Cardiac muscle cell (in vitro differentiated cells and primary cell): Measurements from ENCODE around the gene MYOM1. TPM values are rescaled to one million over a fixed set of nuclear protein-coding genes. Genes with fewer than 3 reads are reported as not detected.

Experiments used
- DNase-seq, 2 donors: peaks; one replicate each; pipeline versions ENCODE4 v3.0.0 to v3.0.0-alpha.2; 2010 to 2017; ENCODE audit warnings: low read depth in 1 of 2, low spot score in 1 of 2
- H3K27ac ChIP-seq: fragments of 200-600 bp; sonication (generic); 2 replicates; pipeline ENCODE4 v1.5.1; 2016
- H3K27me3 ChIP-seq: fragments of 200-600 bp; sonication (generic); 2 replicates; pipeline ENCODE4 v1.6.0; 2016; ENCODE audit warnings: control low read depth
- H3K36me3 ChIP-seq: fragments of 200-600 bp; sonication (generic); 2 replicates; pipeline ENCODE4 v1.5.1; 2016; ENCODE audit warnings: control low read depth
- H3K4me1 ChIP-seq: fragments of 200-600 bp; sonication (generic); 2 replicates; pipeline ENCODE4 v1.8.1; 2017; ENCODE audit warnings: low read depth, mild to moderate bottlenecking, mixed run types
- H3K4me3 ChIP-seq: fragments of 200-600 bp; sonication (generic); 2 replicates; pipeline ENCODE4 v1.5.1; 2016; ENCODE audit warnings: mild to moderate bottlenecking
- H3K9me3 ChIP-seq: fragments of 200-600 bp; sonication (generic); 2 replicates; pipeline ENCODE4 v1.5.1; 2017; ENCODE audit warnings: low read depth, mild to moderate bottlenecking, control low read depth
- polyA plus RNA-seq: library from polyadenylated mRNA; unstranded; fragments of >200 nt; fragmentation: Nextera tagmentation; extraction: Ambion mirVana; gene quantifications from 2 replicates; pipeline ENCODE4 v1.2.1, GENCODE V29; 2016
- total RNA-seq: library from RNA; depleted of rRNA; stranded (reverse); fragments of >200 nt; gene quantifications from 2 replicates; pipeline ENCODE4 v1.2.3, GENCODE V29; 2016
- TF ChIP-seq, protein P1 (sequence below): IDR thresholded peaks from 2 replicates; pipeline ENCODE4 v1.5.1; 2012; ENCODE audit warnings: low read depth, mild to moderate bottlenecking, low read length

The MYOM1 gene
- total and polyA plus RNA-seq, 2 experiments from 2014 or later: 194 to 219 TPM

DNA sequence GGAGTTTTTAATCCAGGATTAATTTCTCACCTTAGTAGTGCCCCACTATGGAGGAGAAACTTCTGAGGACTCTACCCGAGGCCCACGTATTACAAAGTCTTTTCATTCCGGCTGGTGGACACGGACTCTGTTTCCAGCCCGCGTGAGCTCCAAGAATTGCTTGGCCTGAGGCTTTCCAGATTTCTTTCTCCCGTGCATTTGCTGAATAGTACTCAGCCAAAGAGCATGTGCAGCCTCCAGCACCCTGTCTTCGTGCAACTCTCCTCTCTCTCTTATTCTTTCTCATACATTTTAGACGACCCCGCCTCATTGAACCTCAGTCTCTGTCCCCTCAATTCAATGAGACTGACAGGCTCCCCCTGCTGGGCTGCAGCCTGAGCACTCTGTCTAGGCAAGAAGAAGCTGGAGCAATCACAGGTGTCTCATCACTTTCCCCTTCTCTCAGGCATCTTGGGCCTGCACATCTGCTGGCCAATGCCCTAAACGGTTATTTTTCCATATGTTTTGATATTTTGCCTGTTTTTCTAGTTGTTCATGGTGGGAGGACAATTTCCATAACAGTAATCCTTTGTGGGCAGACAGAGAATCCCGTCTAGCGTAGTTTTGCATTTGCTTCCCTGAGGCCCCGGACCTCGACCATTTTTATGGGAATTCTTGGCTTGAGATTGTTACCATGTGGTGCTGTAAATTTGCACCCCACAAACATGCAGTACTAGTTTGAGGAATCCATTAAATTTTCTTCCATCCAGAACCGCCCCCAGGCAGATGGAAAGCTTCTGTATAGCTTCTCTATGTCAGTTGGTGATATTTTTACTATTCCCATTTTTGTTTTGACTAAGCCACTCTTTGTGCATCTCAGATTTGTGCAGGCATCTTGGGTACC, 156.7 kb downstream of the MYOM1 start:
- Histone ChIP-seq H3K4me3 (no peak overlapping the region), H3K9me3 (no peaks in the 10 kb centered on the region), H3K4me1 (no peaks in the 10 kb centered on the region), H3K27me3 (no peaks in the 10 kb centered on the region), H3K36me3 (peaks cover 13% of the 10 kb centered on the region), H3K27ac (peak overlapping the region; percentile 9)
- DNase-seq: peak; percentile 52 to 85
- TF ChIP-seq, protein P1, sequence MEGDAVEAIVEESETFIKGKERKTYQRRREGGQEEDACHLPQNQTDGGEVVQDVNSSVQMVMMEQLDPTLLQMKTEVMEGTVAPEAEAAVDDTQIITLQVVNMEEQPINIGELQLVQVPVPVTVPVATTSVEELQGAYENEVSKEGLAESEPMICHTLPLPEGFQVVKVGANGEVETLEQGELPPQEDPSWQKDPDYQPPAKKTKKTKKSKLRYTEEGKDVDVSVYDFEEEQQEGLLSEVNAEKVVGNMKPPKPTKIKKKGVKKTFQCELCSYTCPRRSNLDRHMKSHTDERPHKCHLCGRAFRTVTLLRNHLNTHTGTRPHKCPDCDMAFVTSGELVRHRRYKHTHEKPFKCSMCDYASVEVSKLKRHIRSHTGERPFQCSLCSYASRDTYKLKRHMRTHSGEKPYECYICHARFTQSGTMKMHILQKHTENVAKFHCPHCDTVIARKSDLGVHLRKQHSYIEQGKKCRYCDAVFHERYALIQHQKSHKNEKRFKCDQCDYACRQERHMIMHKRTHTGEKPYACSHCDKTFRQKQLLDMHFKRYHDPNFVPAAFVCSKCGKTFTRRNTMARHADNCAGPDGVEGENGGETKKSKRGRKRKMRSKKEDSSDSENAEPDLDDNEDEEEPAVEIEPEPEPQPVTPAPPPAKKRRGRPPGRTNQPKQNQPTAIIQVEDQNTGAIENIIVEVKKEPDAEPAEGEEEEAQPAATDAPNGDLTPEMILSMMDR: peak; percentile 89

DNA sequence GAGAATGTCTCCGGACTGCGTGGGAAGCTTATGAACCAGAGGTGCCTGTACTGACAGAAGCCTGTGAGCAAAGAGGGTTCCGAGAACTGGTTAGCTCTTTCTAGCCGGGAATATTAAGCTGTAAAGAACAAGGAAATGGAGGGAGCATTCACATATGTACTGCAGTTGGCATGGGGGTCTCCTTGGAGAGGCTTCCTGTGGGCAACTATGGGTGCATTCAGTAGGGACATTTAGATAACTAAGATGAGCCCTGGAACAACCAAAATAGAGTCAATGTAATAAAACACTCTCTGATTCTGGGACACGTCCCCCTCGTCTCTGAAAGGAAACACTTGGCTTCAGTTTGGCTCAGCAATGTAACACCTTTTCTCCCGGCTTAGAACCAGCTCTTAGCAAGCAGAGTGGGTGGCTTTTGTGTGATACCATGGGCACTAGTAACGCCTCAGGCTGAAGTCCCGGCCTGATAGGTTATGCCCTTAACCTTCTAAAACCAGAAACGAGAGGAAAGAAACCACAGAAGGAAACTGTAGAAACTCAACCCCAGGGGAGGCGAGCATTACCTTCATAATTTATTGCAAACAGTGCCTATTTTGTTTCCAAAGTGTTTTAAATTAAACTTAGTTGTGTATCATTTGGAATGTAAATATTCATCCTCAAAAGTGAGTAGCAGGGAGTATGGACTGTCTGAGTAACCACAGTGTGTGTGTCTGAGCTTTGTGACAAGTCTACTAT, 158.0 kb downstream of the MYOM1 start:
- H3K4me3 ChIP-seq: no peak overlapping the region
- no peak for DNase-seq
- TF ChIP-seq, protein P1: no peak
- no peak overlapping the region for H3K27ac ChIP-seq
- H3K36me3 ChIP-seq: peaks cover 6% of the 10 kb centered on the region
- no peaks in the 10 kb centered on the region for H3K27me3 ChIP-seq
- no peaks in the 10 kb centered on the region for H3K9me3 ChIP-seq
- H3K4me1 ChIP-seq: no peaks in the 10 kb centered on the region

DNA sequence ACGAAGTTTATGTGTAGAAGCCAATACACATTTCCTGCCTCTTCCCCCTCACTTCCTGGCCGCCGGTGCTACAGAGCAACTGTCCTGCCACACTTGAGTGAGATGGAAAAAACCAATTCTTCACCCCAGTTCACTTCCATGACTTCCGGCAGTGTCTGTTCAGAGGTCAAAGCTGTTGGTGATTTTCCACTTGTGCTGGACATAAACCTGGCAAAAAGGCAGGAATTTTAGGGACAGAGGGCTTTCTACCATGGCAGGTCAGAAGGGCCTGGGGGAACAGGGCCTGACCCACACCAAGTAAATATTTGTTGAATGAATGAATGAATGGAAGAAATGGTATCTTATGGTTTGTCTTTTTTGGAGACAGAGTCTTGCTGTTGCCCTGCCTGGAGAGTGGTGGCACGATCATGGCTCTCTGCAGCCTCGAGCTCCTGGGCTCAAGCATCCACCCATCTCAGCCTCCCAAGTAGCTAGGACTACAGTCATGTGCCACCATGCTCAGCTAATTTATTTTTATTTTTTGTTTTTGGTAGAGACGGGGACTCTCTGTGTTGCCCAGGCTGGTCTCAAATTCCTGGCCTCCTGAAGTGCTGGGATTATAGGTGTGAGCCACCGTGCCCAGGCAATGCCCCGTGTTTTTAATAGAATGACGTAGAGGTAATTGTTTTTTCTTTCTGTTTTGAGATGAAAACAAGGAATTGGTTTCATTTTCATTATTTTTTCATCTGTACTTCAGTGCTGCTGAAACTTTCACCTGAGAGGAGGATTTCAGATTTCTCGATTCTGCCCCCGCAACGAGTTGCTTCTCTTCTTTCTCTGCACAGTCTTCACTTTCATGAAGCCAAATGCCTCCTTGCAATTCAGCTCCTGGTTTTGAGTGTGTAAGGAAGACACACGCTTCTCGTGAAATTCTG, 158.8 kb downstream of the MYOM1 start:
- no peak overlapping the region for H3K4me3 ChIP-seq
- H3K4me1 ChIP-seq: no peaks in the 10 kb centered on the region
- H3K27me3 ChIP-seq: no peaks in the 10 kb centered on the region
- no peaks in the 10 kb centered on the region for H3K9me3 ChIP-seq
- DNase-seq: no peak
- no peaks in the 10 kb centered on the region for H3K36me3 ChIP-seq
- no peak overlapping the region for H3K27ac ChIP-seq
- TF ChIP-seq, protein P1: no peak

DNA sequence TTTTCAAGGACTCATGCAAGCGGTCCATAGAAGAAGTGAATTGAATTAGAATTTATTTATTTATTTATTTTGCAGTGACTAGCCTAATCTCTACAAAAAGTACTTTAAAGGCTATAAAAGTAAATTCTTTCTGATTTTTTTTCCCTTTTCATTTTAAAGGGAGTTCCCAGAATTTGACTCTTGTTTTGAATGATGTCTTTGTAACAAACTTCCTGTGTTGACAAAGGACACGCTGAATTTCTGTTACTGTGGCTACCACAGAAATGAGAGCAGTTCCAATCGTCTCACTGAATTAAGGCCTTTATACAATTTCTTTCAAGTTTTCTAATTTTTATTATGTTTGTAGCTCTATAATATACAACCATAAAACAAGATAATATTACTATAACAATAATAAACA, 160.5 kb downstream of the MYOM1 start:
- no peaks in the 10 kb centered on the region for H3K27me3 ChIP-seq
- TF ChIP-seq, protein P1: no peak
- no peaks in the 10 kb centered on the region for H3K4me1 ChIP-seq
- no peaks in the 10 kb centered on the region for H3K9me3 ChIP-seq
- H3K4me3 ChIP-seq: no peak overlapping the region
- DNase-seq: no peak
- no peaks in the 10 kb centered on the region for H3K36me3 ChIP-seq
- no peak overlapping the region for H3K27ac ChIP-seq
